NT2/D1 (cell line): ENCODE data around the gene ATP10A.

Source experiments
- DNase-seq: peaks from one replicate; pipeline ENCODE4 v3.0.0-alpha.2; 2011; ENCODE audit warnings: low read depth, low spot score
- H3K27me3 ChIP-seq: 2 replicates; pipeline ENCODE4 v1.6.0; 2011; ENCODE audit warnings: mild to moderate bottlenecking; ENCODE audit not compliant: insufficient read length, insufficient read depth
- H3K36me3 ChIP-seq: 2 replicates; pipeline ENCODE4 v1.6.1; 2011; ENCODE audit warnings: mild to moderate bottlenecking, low read length, mixed read lengths; ENCODE audit not compliant: insufficient read depth, insufficient read length
- H3K4me1 ChIP-seq: 2 replicates; pipeline ENCODE4 v1.5.1; 2011; ENCODE audit not compliant: insufficient read depth, insufficient read length
- H3K4me3 ChIP-seq: 2 replicates; pipeline ENCODE4 v1.5.1; 2011; ENCODE audit warnings: low read depth; ENCODE audit not compliant: insufficient read length
- H3K9ac ChIP-seq: 2 replicates; pipeline ENCODE4 v1.6.0; 2011; ENCODE audit warnings: low read depth; ENCODE audit not compliant: insufficient read length
- H3K9me3 ChIP-seq: 2 replicates; pipeline ENCODE4 v1.5.1; 2011; ENCODE audit warnings: mild to moderate bottlenecking, low read length; ENCODE audit not compliant: insufficient read depth
- SUZ12 ChIP-seq: IDR thresholded peaks from 2 replicates; pipeline ENCODE4 v1.6.1; 2011; ENCODE audit not compliant: insufficient read length, insufficient read depth; ENCODE audit errors: extremely low read depth
- YY1 ChIP-seq: IDR thresholded peaks from 2 replicates; pipeline ENCODE4 v1.6.1; 2011; ENCODE audit not compliant: insufficient read length, insufficient read depth
- ZNF274 ChIP-seq: IDR thresholded peaks from 2 replicates; pipeline ENCODE4 v1.6.1; 2011; ENCODE audit warnings: mild to moderate bottlenecking, low read depth, low read length

The ATP10A gene

GRCh38 chr15:25863111-25863967 lies at the start of gene ATP10A:
Gene ATP10A (minus strand): TSS chr15:25863327. CDS start chr15:25863096, 231 bp downstream.
- Histone ChIP-seq H3K4me3 (peak within 1 kb of the TSS; percentile 61), H3K9ac (peak within 1 kb of the TSS; percentile 74)

DNA sequence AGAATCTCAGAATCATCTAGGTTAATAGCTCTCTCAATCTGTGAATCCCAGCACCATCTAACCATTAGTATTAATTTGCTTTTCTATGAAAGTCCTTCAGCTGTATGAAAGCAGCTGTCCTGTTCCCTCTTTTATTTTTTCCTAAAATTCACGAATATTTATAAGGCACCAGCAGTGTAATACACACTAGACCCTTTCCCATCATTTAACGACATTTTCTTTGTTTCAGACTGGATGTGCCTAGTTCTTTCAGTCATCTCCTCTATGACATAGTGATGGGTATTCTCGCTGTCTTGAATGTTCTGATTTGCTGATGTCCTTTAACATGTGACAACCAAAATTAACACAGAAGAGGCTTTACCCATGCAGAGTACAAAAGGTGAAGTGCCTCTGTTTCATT lies 48.9 kb upstream of the ATP10A start:
- Histone ChIP-seq H3K4me3 (no peak overlapping the region), H3K36me3 (no peaks in the 10 kb centered on the region), H3K9me3 (peaks cover 8% of the 10 kb centered on the region; the same call in 1 of the 2 replicates), H3K4me1 (no peaks in the 10 kb centered on the region), H3K9ac (no peak overlapping the region), H3K27me3 (no peaks in the 10 kb centered on the region)
- TF ChIP-seq YY1 (no peak), SUZ12 (no peak), ZNF274 (no peak)
- no peak for DNase-seq

More at GRCh38 chr15:25863111-25863967, at the start of gene ATP10A:
- H3K9me3 ChIP-seq = no peaks in the 10 kb centered on the region
- peaks cover 69% of the 10 kb centered on the region for H3K27me3 ChIP-seq
- no peak for DNase-seq
- no peaks in the 10 kb centered on the region for H3K36me3 ChIP-seq
- H3K4me1 ChIP-seq = peaks cover 3% of the 10 kb centered on the region
- TF ChIP-seq SUZ12 = no peak

- no peaks in the 10 kb centered on the region for H3K36me3 ChIP-seq
- TF ChIP-seq SUZ12 (no peak), YY1 (no peak), ZNF274 (no peak)
- no peak overlapping the region for H3K9ac ChIP-seq
- H3K4me3 ChIP-seq = no peak overlapping the region
- peaks cover 8% of the 10 kb centered on the region; the same call in 1 of the 2 replicates for H3K9me3 ChIP-seq
- no peaks in the 10 kb centered on the region for H3K4me1 ChIP-seq
- H3K27me3 ChIP-seq = no peaks in the 10 kb centered on the region
- no peak for DNase-seq
Observed at GRCh38 chr15:25910832-25911231, 47.7 kb upstream of the ATP10A start.

GRCh38 chr15:25909806-25910205 lies 46.7 kb upstream of the ATP10A start:
- H3K4me3 ChIP-seq = no peak overlapping the region
- peaks cover 8% of the 10 kb centered on the region; the same call in 1 of the 2 replicates for H3K9me3 ChIP-seq
- H3K36me3 ChIP-seq = no peaks in the 10 kb centered on the region
- H3K9ac ChIP-seq = no peak overlapping the region
- no peak for TF ChIP-seq YY1
- H3K4me1 ChIP-seq = no peaks in the 10 kb centered on the region
- no peak for DNase-seq
- H3K27me3 ChIP-seq = no peaks in the 10 kb centered on the region

GRCh38 chr15:25909325-25909724 lies 46.2 kb upstream of the ATP10A start:
- H3K9ac ChIP-seq = no peak overlapping the region
- H3K4me1 ChIP-seq = no peaks in the 10 kb centered on the region
- H3K27me3 ChIP-seq = no peaks in the 10 kb centered on the region
- no peak overlapping the region for H3K4me3 ChIP-seq
- no peak for DNase-seq
- no peaks in the 10 kb centered on the region for H3K36me3 ChIP-seq
- peaks cover 7% of the 10 kb centered on the region; the same call in 1 of the 2 replicates for H3K9me3 ChIP-seq
- TF ChIP-seq ZNF274 (no peak), YY1 (no peak), SUZ12 (no peak)

DNA sequence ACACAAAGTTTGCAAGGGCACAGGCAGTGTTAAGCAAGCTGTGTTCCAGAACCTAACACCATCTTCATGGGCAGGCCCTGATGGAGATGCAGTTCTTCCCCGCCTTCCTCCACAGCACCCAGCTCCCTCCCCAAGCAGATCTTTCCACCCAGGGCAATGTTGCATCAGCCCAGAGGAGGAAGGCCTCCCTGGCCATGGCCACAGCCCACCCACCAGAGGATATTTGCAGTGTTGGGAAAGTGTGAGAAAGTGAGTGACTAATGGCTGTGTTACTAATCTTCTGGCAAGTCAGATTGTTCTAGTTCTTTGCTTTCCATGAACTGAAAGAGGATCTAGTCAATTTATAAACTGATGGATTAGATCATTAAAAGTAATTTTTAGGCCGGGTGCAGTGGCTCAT lies 42.0 kb upstream of the ATP10A start:
- no peak for DNase-seq

GRCh38 chr15:25903024-25903581 lies 40.0 kb upstream of the ATP10A start:
- no peak overlapping the region for H3K9ac ChIP-seq

More for the DNA sequence above, 42.0 kb upstream of the ATP10A start:
- Histone ChIP-seq H3K27me3 (no peaks in the 10 kb centered on the region), H3K36me3 (no peaks in the 10 kb centered on the region), H3K4me3 (no peak overlapping the region), H3K4me1 (no peaks in the 10 kb centered on the region), H3K9me3 (no peaks in the 10 kb centered on the region), H3K9ac (no peak overlapping the region)
- TF ChIP-seq YY1 (no peak), ZNF274 (no peak), SUZ12 (no peak)

More at GRCh38 chr15:25903024-25903581, 40.0 kb upstream of the ATP10A start:
- no peak for DNase-seq
- H3K27me3 ChIP-seq = no peaks in the 10 kb centered on the region
- no peaks in the 10 kb centered on the region for H3K36me3 ChIP-seq
- H3K4me1 ChIP-seq = no peaks in the 10 kb centered on the region
- TF ChIP-seq ZNF274 (no peak), SUZ12 (no peak), YY1 (no peak)
- H3K4me3 ChIP-seq = no peak overlapping the region
- no peaks in the 10 kb centered on the region for H3K9me3 ChIP-seq
